HepG2 (cell line): Measurements from ENCODE around the gene C1QTNF1. TPM values are rescaled to one million over a fixed set of nuclear protein-coding genes. Genes with fewer than 3 reads are reported as not detected.
A peak's percentile ranks its signal among the peaks of the same experiment; 100 is the strongest.

ENCODE experiments used
- AGO1 ChIP-seq: fragments of 200-400 bp; formaldehyde crosslinking; IDR thresholded peaks from 2 replicates; pipeline ENCODE4 v1.6.1; 2017; ENCODE audit warnings: mild to moderate bottlenecking, low read depth, low read length, moderate library complexity; ENCODE audit not compliant: poor library complexity, severe bottlenecking
- ARID4A ChIP-seq: sonication (generic); formaldehyde crosslinking; IDR thresholded peaks from 2 replicates; pipeline ENCODE4 v1.5.0; 2020; ENCODE audit warnings: mild to moderate bottlenecking, missing genetic modification reagents, borderline replicate concordance
- HNRNPL ChIP-seq: fragments of 200-400 bp; formaldehyde crosslinking; IDR thresholded peaks from 2 replicates; pipeline ENCODE4 v1.6.1; 2017; ENCODE audit warnings: mild to moderate bottlenecking, low read depth, low read length
- PRDM10 ChIP-seq: sonication (generic); formaldehyde crosslinking; IDR thresholded peaks from 2 replicates; pipeline ENCODE4 v1.4.0; 2020; ENCODE audit warnings: low read depth, missing genetic modification reagents
- RFX5 ChIP-seq: IDR thresholded peaks from 2 replicates; pipeline ENCODE4 v1.6.1; 2011; ENCODE audit warnings: low read depth, low read length, improper control_type of control experiment
- SSRP1 ChIP-seq: IDR thresholded peaks from 2 replicates; pipeline ENCODE4 v1.6.1; 2016; ENCODE audit warnings: control low read depth
- XBP1 ChIP-seq: sonication (generic); formaldehyde crosslinking; IDR thresholded peaks from 2 replicates; pipeline ENCODE4 v1.5.0; 2020; ENCODE audit warnings: missing genetic modification reagents
- ZC3H4 ChIP-seq: sonication (generic); formaldehyde crosslinking; IDR thresholded peaks from 2 replicates; pipeline ENCODE4 v1.4.0; 2020; ENCODE audit warnings: missing genetic modification reagents, borderline replicate concordance
- ZNF326 ChIP-seq: sonication (generic); formaldehyde crosslinking; IDR thresholded peaks from 2 replicates; pipeline ENCODE4 v1.4.0; 2020; ENCODE audit warnings: missing genetic modification reagents, borderline replicate concordance
- ZNF616 ChIP-seq: sonication (generic); formaldehyde crosslinking; IDR thresholded peaks from 2 replicates; pipeline ENCODE4 v1.5.0; 2020; ENCODE audit warnings: low read depth, mild to moderate bottlenecking, missing genetic modification reagents
- ZSCAN31 ChIP-seq: sonication (generic); formaldehyde crosslinking; IDR thresholded peaks from 2 replicates; pipeline ENCODE4 v1.5.0; 2020; ENCODE audit warnings: low read depth, mild to moderate bottlenecking, missing genetic modification reagents
- polyA plus RNA-seq, 8 experiments: library from polyadenylated mRNA; depleted of rRNA in 3 of 8; stranded (reverse) in 7 of 8; unstranded in 1 of 8; fragments of >200 nt; fragmentation: Illumina TruSeq in 4 of 8; extraction: Trizol in 4 of 8; gene quantifications; 2 replicates each; pipeline versions ENCODE4 v1.2.1 to v1.2.3, GENCODE V29; 2011 to 2016; ENCODE audit warnings: low read depth in 4 of 8, missing spikeins in 1 of 8, mixed read lengths in 1 of 8; ENCODE audit not compliant: insufficient read depth in 1 of 8
- total RNA-seq, 5 experiments: library from RNA; depleted of rRNA; stranded (reverse); fragments of >200 nt; fragmentation: Illumina TruSeq; extraction: Trizol; gene quantifications; 2 replicates each; pipeline ENCODE4 v1.2.3, GENCODE V29; 2016; ENCODE audit warnings: low read depth in 1 of 5
- TF ChIP-seq, protein P1 (sequence below): sonication (generic); formaldehyde crosslinking; IDR thresholded peaks from 2 replicates; pipeline ENCODE4 v1.4.0; 2020; ENCODE audit warnings: missing genetic modification reagents
- TF ChIP-seq, protein P2 (sequence below): sonication (generic); formaldehyde crosslinking; IDR thresholded peaks from 2 replicates; pipeline ENCODE4 v1.8.1; 2022; ENCODE audit warnings: mild to moderate bottlenecking, missing genetic modification reagents

The C1QTNF1 gene
- total and polyA plus RNA-seq, 2 of the 13 experiments (the other 11 are each of a cell fraction or from before 2014, with no cell fraction given), result 0.18 to 0.86 TPM

DNA sequence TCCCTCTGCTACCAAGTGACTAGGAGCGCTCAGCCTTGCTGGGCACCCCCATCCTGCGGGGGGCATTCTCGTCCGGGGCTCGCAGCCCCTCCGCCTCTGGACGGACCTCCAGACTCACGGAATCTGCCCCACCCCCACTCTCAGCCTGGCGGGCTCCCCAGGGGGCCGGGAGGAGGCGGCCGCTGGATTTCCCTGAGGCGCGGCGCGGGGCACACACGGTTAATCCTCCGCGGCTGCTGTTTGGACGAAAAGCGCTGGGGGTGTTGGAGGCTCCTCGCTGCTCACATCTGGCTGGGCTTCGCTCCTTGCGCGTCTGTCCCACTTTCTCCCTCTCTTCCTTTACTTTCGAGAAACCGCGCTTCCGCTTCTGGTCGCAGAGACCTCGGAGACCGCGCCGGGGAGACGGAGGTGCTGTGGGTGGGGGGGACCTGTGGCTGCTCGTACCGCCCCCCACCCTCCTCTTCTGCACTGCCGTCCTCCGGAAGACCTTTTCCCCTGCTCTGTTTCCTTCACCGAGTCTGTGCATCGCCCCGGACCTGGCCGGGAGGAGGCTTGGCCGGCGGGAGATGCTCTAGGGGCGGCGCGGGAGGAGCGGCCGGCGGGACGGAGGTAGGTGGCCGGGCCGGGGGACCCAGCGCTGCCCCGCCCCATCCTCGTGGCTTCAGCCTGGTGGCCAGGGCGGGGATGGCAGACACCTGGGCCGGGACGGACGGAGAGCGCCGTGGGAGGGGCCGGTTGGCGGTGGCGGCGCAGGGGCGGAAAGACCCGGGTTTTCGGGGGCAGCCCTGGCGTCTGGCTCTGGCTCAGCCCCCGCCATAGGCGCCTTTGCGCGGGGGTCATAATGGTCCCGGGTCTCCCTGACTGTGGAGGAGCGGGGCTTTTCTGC lies at the start of gene C1QTNF1 (continued):
- TF ChIP-seq, protein P1, sequence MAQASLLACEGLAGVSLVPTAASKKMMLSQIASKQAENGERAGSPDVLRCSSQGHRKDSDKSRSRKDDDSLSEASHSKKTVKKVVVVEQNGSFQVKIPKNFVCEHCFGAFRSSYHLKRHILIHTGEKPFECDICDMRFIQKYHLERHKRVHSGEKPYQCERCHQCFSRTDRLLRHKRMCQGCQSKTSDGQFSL (CRISPR knock-in tag), result no peak
- TF ChIP-seq PRDM10 (CRISPR knock-in tag) (no peak), SSRP1 (CRISPR knock-in tag) (no peak), ZNF616 (CRISPR knock-in tag) (no peak), XBP1 (CRISPR knock-in tag) (no peak), RFX5 (no peak), HNRNPL (no peak), ARID4A (CRISPR knock-in tag) (0 out of 2 replicates have a peak, but pooled peaks have one; percentile 33), ZSCAN31 (CRISPR knock-in tag) (no peak), ZNF326 (CRISPR knock-in tag) (no peak), AGO1 (peak; percentile 95), ZC3H4 (CRISPR knock-in tag) (0 out of 2 replicates have a peak, but pooled peaks have one; percentile 29)
- TF ChIP-seq, protein P2, sequence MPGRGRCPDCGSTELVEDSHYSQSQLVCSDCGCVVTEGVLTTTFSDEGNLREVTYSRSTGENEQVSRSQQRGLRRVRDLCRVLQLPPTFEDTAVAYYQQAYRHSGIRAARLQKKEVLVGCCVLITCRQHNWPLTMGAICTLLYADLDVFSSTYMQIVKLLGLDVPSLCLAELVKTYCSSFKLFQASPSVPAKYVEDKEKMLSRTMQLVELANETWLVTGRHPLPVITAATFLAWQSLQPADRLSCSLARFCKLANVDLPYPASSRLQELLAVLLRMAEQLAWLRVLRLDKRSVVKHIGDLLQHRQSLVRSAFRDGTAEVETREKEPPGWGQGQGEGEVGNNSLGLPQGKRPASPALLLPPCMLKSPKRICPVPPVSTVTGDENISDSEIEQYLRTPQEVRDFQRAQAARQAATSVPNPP, result no peak
